ENCODE measurements around the gene NCEH1.
"Not testable (repeated sequence)": the region's sequence is repeated elsewhere in the genome, so short reads cannot be mapped to it uniquely, and the experiment has no call there.

The NCEH1 gene, protein sequence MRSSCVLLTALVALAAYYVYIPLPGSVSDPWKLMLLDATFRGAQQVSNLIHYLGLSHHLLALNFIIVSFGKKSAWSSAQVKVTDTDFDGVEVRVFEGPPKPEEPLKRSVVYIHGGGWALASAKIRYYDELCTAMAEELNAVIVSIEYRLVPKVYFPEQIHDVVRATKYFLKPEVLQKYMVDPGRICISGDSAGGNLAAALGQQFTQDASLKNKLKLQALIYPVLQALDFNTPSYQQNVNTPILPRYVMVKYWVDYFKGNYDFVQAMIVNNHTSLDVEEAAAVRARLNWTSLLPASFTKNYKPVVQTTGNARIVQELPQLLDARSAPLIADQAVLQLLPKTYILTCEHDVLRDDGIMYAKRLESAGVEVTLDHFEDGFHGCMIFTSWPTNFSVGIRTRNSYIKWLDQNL

DNA sequence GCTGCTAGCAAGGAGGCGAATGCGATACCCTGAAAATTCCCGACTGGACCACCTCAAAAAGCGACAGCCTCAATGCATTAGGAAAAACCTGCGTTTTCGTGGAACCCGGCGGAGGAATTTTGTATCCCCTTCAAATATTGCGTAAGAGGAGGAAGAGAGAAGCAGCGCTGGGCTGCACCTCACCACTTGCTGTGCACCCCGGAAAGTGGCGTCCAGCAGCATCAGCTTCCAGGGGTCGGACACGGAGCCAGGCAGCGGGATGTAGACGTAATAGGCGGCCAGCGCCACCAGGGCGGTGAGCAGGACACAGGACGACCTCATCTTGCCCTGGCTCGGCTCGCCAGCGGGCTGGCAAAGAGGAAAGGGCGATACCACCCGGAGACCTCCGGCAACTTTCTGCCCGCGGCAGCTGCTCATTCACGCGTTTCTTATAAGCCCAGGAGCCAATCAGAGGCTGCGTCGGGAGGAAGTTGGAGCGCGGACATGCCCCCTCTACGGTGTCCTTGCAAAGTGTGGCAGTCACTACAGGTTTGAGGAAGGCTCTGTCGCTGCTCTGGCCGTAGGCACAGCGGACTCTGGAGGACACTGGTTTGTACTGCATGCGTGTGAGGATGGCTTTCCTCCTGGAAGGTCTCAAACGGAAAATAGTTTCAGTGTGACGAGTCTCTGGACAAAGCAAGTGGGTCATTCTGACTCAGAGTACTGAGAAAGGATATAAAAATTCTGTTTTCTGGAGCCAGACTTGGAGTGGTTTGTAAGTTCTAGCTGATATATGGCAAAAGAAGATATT is at the start of gene NCEH1:
NCEH1 (minus strand) TSS at position 404 of the 790 bp plus-strand sequence; CDS start at position 321, 83 bp downstream.
- DNase-seq = peak; percentile 96
- peak; percentile 87 for TF ChIP-seq CTCF (IDR thresholded peaks at IDR 0.05; ENCODE audit: low read depth, low read length, missing control alignments)
- Histone ChIP-seq H3K36me3 (replicated peaks) (no peaks in the 10 kb centered on the region), H3K4me3 (ENCODE audit: low read depth, low read length) (peak within 1 kb of the TSS; percentile 98), H3K27me3 (replicated peaks) (no peaks in the 10 kb centered on the region), H3K27ac (peak within 1 kb of the TSS; percentile 83)
- in situ Hi-C loops (cut with HindIII; ENCODE audit: low pct_ligation_motif_present, low sequenced_read_pairs) = no loop called here

- DNase-seq = peak; percentile 53
- H3K27me3 ChIP-seq (replicated peaks); H3K27ac ChIP-seq; in situ Hi-C loops (cut with HindIII; ENCODE audit: low pct_ligation_motif_present, low sequenced_read_pairs); H3K4me3 ChIP-seq (ENCODE audit: low read depth, low read length): not testable (repeated sequence)
- peaks cover 15% of the 10 kb centered on the region for H3K36me3 ChIP-seq (replicated peaks)
Measured at GRCh38 chr3:172760416-172760815, 49.5 kb upstream of the NCEH1 start.

GRCh38 chr3:172753125-172753524 is 42.3 kb upstream of the NCEH1 start:
- Histone ChIP-seq H3K27ac (no peak overlapping the region), H3K4me3 (ENCODE audit: low read depth, low read length) (no peak overlapping the region), H3K36me3 (replicated peaks) (peaks cover 6% of the 10 kb centered on the region), H3K27me3 (replicated peaks) (no peaks in the 10 kb centered on the region)
- TF ChIP-seq CTCF (IDR thresholded peaks at IDR 0.05; ENCODE audit: low read depth, low read length, missing control alignments) = no peak
- in situ Hi-C loops (cut with HindIII; ENCODE audit: low pct_ligation_motif_present, low sequenced_read_pairs) = no loop called here
- DNase-seq = no peak

DNA sequence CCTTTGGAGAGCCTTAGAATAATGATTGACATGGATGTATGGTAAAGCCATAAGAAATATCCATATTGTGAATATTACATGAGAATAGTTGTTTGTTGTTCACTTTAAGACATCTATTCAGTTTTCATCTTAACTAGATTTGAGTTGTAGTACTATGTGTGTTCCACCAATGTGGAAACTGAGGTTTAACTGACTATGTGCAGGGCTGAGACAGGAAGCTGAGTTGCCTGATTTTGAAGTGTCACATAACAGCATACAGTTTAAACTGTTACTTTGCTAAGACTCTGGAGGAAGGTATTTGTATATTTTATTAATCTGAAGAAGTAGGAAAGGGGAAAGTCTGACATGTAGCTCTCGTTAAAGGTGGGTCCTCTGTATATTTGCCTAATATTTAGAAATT is 41.8 kb upstream of the NCEH1 start:
- Histone ChIP-seq H3K36me3 (replicated peaks) (peaks cover 6% of the 10 kb centered on the region), H3K27ac (no peak overlapping the region), H3K4me3 (ENCODE audit: low read depth, low read length) (no peak overlapping the region), H3K27me3 (replicated peaks) (no peaks in the 10 kb centered on the region)
- TF ChIP-seq CTCF (IDR thresholded peaks at IDR 0.05; ENCODE audit: low read depth, low read length, missing control alignments) = no peak
- in situ Hi-C loops (cut with HindIII; ENCODE audit: low pct_ligation_motif_present, low sequenced_read_pairs) = no loop called here
- no peak for DNase-seq

DNA sequence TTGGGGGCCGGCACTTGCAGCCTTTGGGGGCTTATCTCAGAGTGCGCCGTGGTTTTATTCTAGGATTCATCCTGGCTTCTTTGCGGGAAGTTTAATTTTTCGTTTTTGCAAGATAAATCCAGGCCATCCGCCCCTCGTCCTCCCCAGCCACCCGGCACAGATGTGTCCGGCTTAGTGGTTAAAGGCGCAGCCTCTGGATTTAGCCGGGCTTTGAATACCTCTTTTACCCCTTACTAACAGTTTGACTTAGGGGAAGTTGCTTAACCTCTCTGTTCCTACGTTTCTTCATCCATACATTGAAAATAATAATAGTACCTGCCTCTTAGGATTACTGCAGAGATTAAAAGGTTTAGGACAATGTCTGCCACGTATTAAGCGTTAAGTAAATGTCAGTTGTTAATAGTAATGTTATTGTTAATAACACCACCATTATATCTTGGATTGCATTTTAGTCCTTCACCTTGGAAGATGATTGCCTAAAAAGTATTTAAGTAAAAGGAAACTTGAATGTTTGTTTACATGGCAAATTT is 40.4 kb upstream of the NCEH1 start:
- H3K27ac ChIP-seq = peak overlapping the region; percentile 68
- in situ Hi-C loops (cut with HindIII; ENCODE audit: low pct_ligation_motif_present, low sequenced_read_pairs) = no loop called here
- peak overlapping the region; percentile 98 for H3K4me3 ChIP-seq (ENCODE audit: low read depth, low read length)
- TF ChIP-seq CTCF (IDR thresholded peaks at IDR 0.05; ENCODE audit: low read depth, low read length, missing control alignments) = no peak
- H3K27me3 ChIP-seq (replicated peaks) = no peaks in the 10 kb centered on the region
- DNase-seq = peak; percentile 4
- peaks cover 4% of the 10 kb centered on the region for H3K36me3 ChIP-seq (replicated peaks)

Data from brain microvascular endothelial cell (primary cell).